DOHH2 (cell line): ENCODE results near the gene CCT5.

Experiments used
- H3F3A ChIP-seq: fragments of 200-600 bp; sonication (generic), shearing (Covaris generic); 2 replicates; pipeline ENCODE4 v1.6.0; 2016; ENCODE audit warnings: antibody characterized with exemption, mild to moderate bottlenecking; ENCODE audit not compliant: control insufficient read depth, insufficient read depth
- H3K27ac ChIP-seq: fragments of 200-600 bp; sonication (generic); 2 replicates; pipeline ENCODE4 v1.5.1; 2014; ENCODE audit warnings: low read depth, mild to moderate bottlenecking, low read length, moderate library complexity
- H3K27me3 ChIP-seq: fragments of 200-600 bp; sonication (generic); 2 replicates; pipeline ENCODE4 v1.6.1; 2014; ENCODE audit warnings: mild to moderate bottlenecking, low read length, mixed read lengths; ENCODE audit not compliant: control insufficient read depth
- H3K36me3 ChIP-seq: fragments of 200-600 bp; sonication (generic); 2 replicates; pipeline ENCODE4 v1.6.1; 2014; ENCODE audit warnings: mild to moderate bottlenecking, low read length, moderate library complexity, mixed read lengths; ENCODE audit not compliant: control insufficient read depth
- H3K4me1 ChIP-seq: fragments of 200-600 bp; sonication (generic); 2 replicates; pipeline ENCODE4 v1.6.1; 2014; ENCODE audit warnings: mild to moderate bottlenecking, low read length, mixed read lengths; ENCODE audit not compliant: control insufficient read depth
- H3K4me2 ChIP-seq: fragments of 200-600 bp; sonication (generic); 2 replicates; pipeline ENCODE4 v1.6.0; 2014; ENCODE audit warnings: mild to moderate bottlenecking, low read length, moderate library complexity
- H3K4me3 ChIP-seq: fragments of 200-600 bp; sonication (generic); 2 replicates; pipeline ENCODE4 v1.5.1; 2014; ENCODE audit warnings: mild to moderate bottlenecking, low read length, mixed read lengths
- H3K79me2 ChIP-seq: fragments of 200-600 bp; sonication (generic); 2 replicates; pipeline ENCODE4 v1.6.1; 2014; ENCODE audit warnings: mild to moderate bottlenecking, low read length, mixed read lengths; ENCODE audit not compliant: control insufficient read depth
- H3K9me2 ChIP-seq: fragments of 200-600 bp; sonication (generic); replicated peaks from 2 replicates; pipeline ENCODE4 v1.6.1; 2014; ENCODE audit warnings: mild to moderate bottlenecking, low read length, mixed read lengths; ENCODE audit not compliant: control insufficient read depth
- H3K9me3 ChIP-seq: fragments of 200-600 bp; sonication (generic); 2 replicates; pipeline ENCODE4 v1.6.1; 2014; ENCODE audit warnings: antibody characterized with exemption, low read length, mixed read lengths; ENCODE audit not compliant: control insufficient read depth, insufficient read depth
- H4K20me1 ChIP-seq: fragments of 200-600 bp; sonication (generic); 2 replicates; pipeline ENCODE4 v1.6.0; 2014; ENCODE audit warnings: low read depth, mild to moderate bottlenecking, antibody characterized with exemption, low read length, moderate library complexity; ENCODE audit not compliant: control insufficient read depth, insufficient read depth
- CTCF ChIP-seq: fragments of 200-600 bp; sonication (generic); IDR thresholded peaks from one replicate; pipeline ENCODE4 v1.5.1; 2014; ENCODE audit warnings: antibody characterized with exemption, mild to moderate bottlenecking, low read depth, low read length; ENCODE audit not compliant: poor library complexity, severe bottlenecking
- EZH2phosphoT487 ChIP-seq: fragments of 200-600 bp; sonication (generic); IDR thresholded peaks from 2 replicates; pipeline ENCODE4 v1.6.1; 2017; ENCODE audit warnings: borderline replicate concordance, mild to moderate bottlenecking, antibody characterized with exemption, low read length, moderate library complexity, mixed read lengths

Gene CCT5

GRCh38 chr5:10250806-10251276, 761 bp downstream of the CCT5 start:
- Histone ChIP-seq H3K27ac (peak overlapping the region; percentile 81), H3K79me2 (peaks cover 96% of the 10 kb centered on the region), H3K27me3 (no peaks in the 10 kb centered on the region), H3K4me2 (peak overlapping the region; percentile 86), H3K36me3 (peaks cover 57% of the 10 kb centered on the region), H3F3A (no peaks in the 10 kb centered on the region), H3K4me3 (peak overlapping the region; percentile 97), H3K9me3 (no peaks in the 10 kb centered on the region), H4K20me1 (peaks cover 30% of the 10 kb centered on the region), H3K4me1 (peaks cover 27% of the 10 kb centered on the region), H3K9me2 (no peaks in the 10 kb centered on the region)
- TF ChIP-seq CTCF: no peak
- no peak for TF ChIP-seq EZH2phosphoT487

GRCh38 chr5:10251405-10251804, 1.3 kb downstream of the CCT5 start:
- TF ChIP-seq EZH2phosphoT487 (no peak), CTCF (no peak)

GRCh38 chr5:10253390-10253789, 3.3 kb downstream of the CCT5 start:
- H3K79me2 ChIP-seq: peaks cover 97% of the 10 kb centered on the region

More at GRCh38 chr5:10251405-10251804, 1.3 kb downstream of the CCT5 start:
- Histone ChIP-seq H3K9me2 (no peaks in the 10 kb centered on the region), H4K20me1 (peaks cover 32% of the 10 kb centered on the region), H3K9me3 (no peaks in the 10 kb centered on the region), H3K4me3 (peak overlapping the region; percentile 97), H3K4me2 (peak overlapping the region; percentile 86), H3K36me3 (peaks cover 62% of the 10 kb centered on the region), H3K4me1 (peaks cover 27% of the 10 kb centered on the region), H3F3A (no peaks in the 10 kb centered on the region), H3K79me2 (peaks cover 98% of the 10 kb centered on the region), H3K27me3 (no peaks in the 10 kb centered on the region), H3K27ac (peak overlapping the region; percentile 81)

More at GRCh38 chr5:10253390-10253789, 3.3 kb downstream of the CCT5 start:
- Histone ChIP-seq H3K36me3 (peaks cover 82% of the 10 kb centered on the region), H3K4me1 (peaks cover 23% of the 10 kb centered on the region), H3K27me3 (no peaks in the 10 kb centered on the region), H3K4me3 (no peak overlapping the region), H4K20me1 (peaks cover 41% of the 10 kb centered on the region), H3F3A (no peaks in the 10 kb centered on the region; the same call in 1 of the 2 replicates), H3K4me2 (peak overlapping the region; percentile 18), H3K27ac (no peak overlapping the region), H3K9me3 (no peaks in the 10 kb centered on the region), H3K9me2 (no peaks in the 10 kb centered on the region)
- TF ChIP-seq CTCF (no peak), EZH2phosphoT487 (no peak)
